Cardiac muscle cell (in vitro differentiated cells and primary cell): ENCODE measurements around the gene RNASEH2C. TPM values are rescaled to one million over a fixed set of nuclear protein-coding genes. Genes with fewer than 3 reads are reported as not detected.

Experiments used
- DNase-seq, 2 donors: peaks; one replicate each; pipeline versions ENCODE4 v3.0.0 to v3.0.0-alpha.2; 2010 to 2017; ENCODE audit warnings: low read depth in 1 of 2, low spot score in 1 of 2
- H3K27ac ChIP-seq: fragments of 200-600 bp; sonication (generic); 2 replicates; pipeline ENCODE4 v1.5.1; 2016
- H3K27me3 ChIP-seq: fragments of 200-600 bp; sonication (generic); 2 replicates; pipeline ENCODE4 v1.6.0; 2016; ENCODE audit warnings: control low read depth
- H3K36me3 ChIP-seq: fragments of 200-600 bp; sonication (generic); 2 replicates; pipeline ENCODE4 v1.5.1; 2016; ENCODE audit warnings: control low read depth
- H3K4me1 ChIP-seq: fragments of 200-600 bp; sonication (generic); 2 replicates; pipeline ENCODE4 v1.8.1; 2017; ENCODE audit warnings: low read depth, mild to moderate bottlenecking, mixed run types
- H3K4me3 ChIP-seq: fragments of 200-600 bp; sonication (generic); 2 replicates; pipeline ENCODE4 v1.5.1; 2016; ENCODE audit warnings: mild to moderate bottlenecking
- H3K9me3 ChIP-seq: fragments of 200-600 bp; sonication (generic); 2 replicates; pipeline ENCODE4 v1.5.1; 2017; ENCODE audit warnings: low read depth, mild to moderate bottlenecking, control low read depth
- CTCF ChIP-seq: IDR thresholded peaks from 2 replicates; pipeline ENCODE4 v1.5.1; 2012; ENCODE audit warnings: low read depth, mild to moderate bottlenecking, low read length
- polyA plus RNA-seq: library from polyadenylated mRNA; unstranded; fragments of >200 nt; fragmentation: Nextera tagmentation; extraction: Ambion mirVana; gene quantifications from 2 replicates; pipeline ENCODE4 v1.2.1, GENCODE V29; 2016
- total RNA-seq: library from RNA; depleted of rRNA; stranded (reverse); fragments of >200 nt; gene quantifications from 2 replicates; pipeline ENCODE4 v1.2.3, GENCODE V29; 2016

RNASEH2C gene
- total and polyA plus RNA-seq, 2 experiments from 2014 or later, result 84.4 to 108 TPM

GRCh38 chr11:65726660-65727059, 6.1 kb upstream of the RNASEH2C start:
- H3K27me3 ChIP-seq, result no peaks in the 10 kb centered on the region
- H3K27ac ChIP-seq, result no peak overlapping the region
- peak; percentile 9 for TF ChIP-seq CTCF
- no peak for DNase-seq
- no peaks in the 10 kb centered on the region for H3K36me3 ChIP-seq
- H3K4me3 ChIP-seq, result no peak overlapping the region
- no peaks in the 10 kb centered on the region for H3K9me3 ChIP-seq
- H3K4me1 ChIP-seq, result no peaks in the 10 kb centered on the region

- Histone ChIP-seq H3K4me3 (no peak overlapping the region), H3K27me3 (no peaks in the 10 kb centered on the region), H3K9me3 (no peaks in the 10 kb centered on the region), H3K4me1 (peaks cover 4% of the 10 kb centered on the region), H3K36me3 (peaks cover 7% of the 10 kb centered on the region), H3K27ac (no peak overlapping the region)
- no peak for TF ChIP-seq CTCF
- no peak for DNase-seq
Observed at GRCh38 chr11:65722261-65722660, 1.7 kb upstream of the RNASEH2C start.

- peaks cover 4% of the 10 kb centered on the region for H3K4me1 ChIP-seq
- H3K36me3 ChIP-seq, result peaks cover 18% of the 10 kb centered on the region
- peak in 1 of 2 donors; percentile 69 for DNase-seq
- peak overlapping the region; percentile 57 for H3K4me3 ChIP-seq
- no peaks in the 10 kb centered on the region for H3K9me3 ChIP-seq
- TF ChIP-seq CTCF, result no peak
- H3K27ac ChIP-seq, result no peak overlapping the region
- no peaks in the 10 kb centered on the region for H3K27me3 ChIP-seq
Observed at GRCh38 chr11:65719871-65720210, 757 bp downstream of the RNASEH2C start.

- H3K9me3 ChIP-seq, result no peaks in the 10 kb centered on the region
- no peak for TF ChIP-seq CTCF
- H3K4me3 ChIP-seq, result peak overlapping the region; percentile 57
- no peak overlapping the region for H3K27ac ChIP-seq
- DNase-seq, result peak in 1 of 2 donors; percentile 42
- peaks cover 26% of the 10 kb centered on the region for H3K36me3 ChIP-seq
- peaks cover 4% of the 10 kb centered on the region for H3K4me1 ChIP-seq
- no peaks in the 10 kb centered on the region for H3K27me3 ChIP-seq
Observed at GRCh38 chr11:65718964-65719492, 1.6 kb downstream of the RNASEH2C start.

- no peak for DNase-seq
- Histone ChIP-seq H3K27me3 (no peaks in the 10 kb centered on the region), H3K4me1 (peaks cover 4% of the 10 kb centered on the region), H3K9me3 (no peaks in the 10 kb centered on the region), H3K36me3 (peaks cover 30% of the 10 kb centered on the region), H3K27ac (no peak overlapping the region), H3K4me3 (no peak overlapping the region)
- TF ChIP-seq CTCF, result no peak
Observed at GRCh38 chr11:65718531-65718930, 2.1 kb downstream of the RNASEH2C start.

GRCh38 chr11:65717906-65718305, 2.7 kb downstream of the RNASEH2C start:
- H3K27me3 ChIP-seq, result no peaks in the 10 kb centered on the region
- no peak for DNase-seq
- no peak for TF ChIP-seq CTCF
- peaks cover 4% of the 10 kb centered on the region for H3K4me1 ChIP-seq
- no peak overlapping the region for H3K4me3 ChIP-seq
- H3K27ac ChIP-seq, result no peak overlapping the region
- no peaks in the 10 kb centered on the region for H3K9me3 ChIP-seq
- H3K36me3 ChIP-seq, result peaks cover 32% of the 10 kb centered on the region
